Spinal cord (tissue), 10 donors: ENCODE measurements around the gene MSLN. TPM values are rescaled to one million over a fixed set of nuclear protein-coding genes. Genes with fewer than 3 reads are reported as not detected.
A peak's percentile ranks its signal among the peaks of the same experiment; 100 is the strongest.

ENCODE experiments used
- DNase-seq, 6 donors: peaks; one replicate each; pipeline versions ENCODE4 v3.0.0 to v3.0.0-alpha.2; 2013 to 2015; ENCODE audit warnings: low spot score in 6 of 6, low read depth in 4 of 6
- H3K27ac ChIP-seq: one replicate; pipeline ENCODE4 v1.5.1; 2013; ENCODE audit warnings: low read depth, low read length, control low read depth
- H3K27me3 ChIP-seq: one replicate; pipeline ENCODE4 v1.6.1; 2013; ENCODE audit warnings: low read length; ENCODE audit not compliant: control insufficient read depth, insufficient read depth
- H3K36me3 ChIP-seq: one replicate; pipeline ENCODE4 v1.6.1; 2013; ENCODE audit warnings: low read length; ENCODE audit not compliant: control insufficient read depth, insufficient read depth
- H3K4me1 ChIP-seq: one replicate; pipeline ENCODE4 v1.6.1; 2013; ENCODE audit warnings: low read length; ENCODE audit not compliant: control insufficient read depth, insufficient read depth
- H3K4me3 ChIP-seq: one replicate; pipeline ENCODE4 v1.5.1; 2013; ENCODE audit warnings: low read depth, low read length, control low read depth
- H3K9me3 ChIP-seq: one replicate; pipeline ENCODE4 v1.6.1; 2013; ENCODE audit warnings: low read length; ENCODE audit not compliant: control insufficient read depth, insufficient read depth
- WGBS: methylation state at CpG from one replicate; pipeline ENCODE4 v1.1.5; 2013; ENCODE audit warnings: missing lambda C conversion rate; ENCODE audit not compliant: insufficient coverage; 5-methylcytosine and 5-hydroxymethylcytosine counted together
- polyA plus RNA-seq, 2 donors: library from polyadenylated mRNA; unstranded; fragments of 120-200 nt; gene quantifications; one replicate each; pipeline ENCODE4 v1.2.1, GENCODE V29; 2013; ENCODE audit not compliant: insufficient read length in 2 of 2
- small RNA-seq: library from RNA; depleted of rRNA; stranded (forward); fragments of <200 nt; gene quantifications from one replicate; pipeline ENCODE3, GENCODE V24; 2014; ENCODE audit warnings: low replicate concordance
- total RNA-seq, 2 donors: library from RNA; depleted of rRNA in 1 of 2; stranded (reverse); fragments of 120-200 nt in 1 of 2; fragments of >200 nt in 1 of 2; gene quantifications; one replicate each; pipeline versions ENCODE4 v1.2.3 to v1.2.4, GENCODE V29; 2013 to 2014
- donor health status: healthy.

MSLN gene
- total and polyA plus RNA-seq, 4 donors: 0.24 to 0.83 (median 0.48) TPM

- peaks cover 6% of the 10 kb centered on the region for H3K27me3 ChIP-seq
- H3K27ac ChIP-seq: no peak overlapping the region
- peak in 4 of 6 donors; percentile 45 to 80 (median 61) for DNase-seq
- WGBS: 10% methylated on average over 67 of the region's 67 CpGs
- no peak overlapping the region for H3K4me3 ChIP-seq
- H3K36me3 ChIP-seq: peaks cover 9% of the 10 kb centered on the region
- peaks cover 2% of the 10 kb centered on the region for H3K9me3 ChIP-seq
- H3K4me1 ChIP-seq: peaks cover 36% of the 10 kb centered on the region
Measured at GRCh38 chr16:813204-813915, 52.8 kb downstream of the MSLN start.

GRCh38 chr16:813916-814412 is 53.4 kb downstream of the MSLN start:
- H3K4me1 ChIP-seq: peaks cover 30% of the 10 kb centered on the region
- H3K27ac ChIP-seq: no peak overlapping the region
- H3K9me3 ChIP-seq: peaks cover 2% of the 10 kb centered on the region
- no peak overlapping the region for H3K4me3 ChIP-seq
- peaks cover 6% of the 10 kb centered on the region for H3K27me3 ChIP-seq
- no peak for DNase-seq
- whole genome bisulfite sequencing: 66% methylated on average over 20 of the region's 22 CpGs
- H3K36me3 ChIP-seq: peaks cover 9% of the 10 kb centered on the region

- WGBS: 76% methylated on average over 7 of the region's 9 CpGs
- H3K36me3 ChIP-seq: peaks cover 9% of the 10 kb centered on the region
- peaks cover 2% of the 10 kb centered on the region for H3K9me3 ChIP-seq
- H3K27ac ChIP-seq: no peak overlapping the region
- H3K27me3 ChIP-seq: peaks cover 6% of the 10 kb centered on the region
- DNase-seq: no peak
- H3K4me3 ChIP-seq: no peak overlapping the region
- H3K4me1 ChIP-seq: peaks cover 27% of the 10 kb centered on the region
Measured at GRCh38 chr16:814974-815373, 54.4 kb downstream of the MSLN start.

GRCh38 chr16:815861-816260 is 55.3 kb downstream of the MSLN start:
- Histone ChIP-seq H3K4me1 (peaks cover 27% of the 10 kb centered on the region), H3K36me3 (peaks cover 4% of the 10 kb centered on the region), H3K27me3 (peaks cover 6% of the 10 kb centered on the region), H3K9me3 (peaks cover 2% of the 10 kb centered on the region), H3K4me3 (no peak overlapping the region), H3K27ac (no peak overlapping the region)
- no peak for DNase-seq
- 97% methylated on average over 13 of the region's 15 CpGs for WGBS

- peaks cover 9% of the 10 kb centered on the region for H3K27me3 ChIP-seq
- no peak overlapping the region for H3K4me3 ChIP-seq
- peaks cover 1% of the 10 kb centered on the region for H3K9me3 ChIP-seq
- H3K4me1 ChIP-seq: peaks cover 27% of the 10 kb centered on the region
- no peak overlapping the region for H3K27ac ChIP-seq
- no peaks in the 10 kb centered on the region for H3K36me3 ChIP-seq
- WGBS: 43% methylated on average over 65 of the region's 71 CpGs
- DNase-seq: peak in 1 of 6 donors; percentile 24
Measured at GRCh38 chr16:817001-817906, 56.7 kb downstream of the MSLN start.

GRCh38 chr16:818132-818531 is 57.6 kb downstream of the MSLN start:
- no peaks in the 10 kb centered on the region for H3K36me3 ChIP-seq
- DNase-seq: no peak
- peaks cover 23% of the 10 kb centered on the region for H3K4me1 ChIP-seq
- no peak overlapping the region for H3K27ac ChIP-seq
- H3K9me3 ChIP-seq: no peaks in the 10 kb centered on the region
- no peak overlapping the region for H3K4me3 ChIP-seq
- 90% methylated on average over 6 of the region's 8 CpGs for WGBS
- H3K27me3 ChIP-seq: peaks cover 6% of the 10 kb centered on the region

Small RNA genes lying within 50 kb of the gene (small RNA-seq; reads per million reads assigned to genes)
- not detected for gene MIR662

Other genes with a start within 250 kb of the MSLN start
- gene CAPN15, start 233.0 kb upstream of the MSLN start, total RNA-seq: 10 to 100 TPM in 1 of 2 donors, 1 to 10 TPM in 1; 9.6 to 19.5 TPM
- gene CAPN15, start 233.0 kb upstream of the MSLN start, polyA plus RNA-seq: 10 to 100 TPM; 36.4 to 43.2 TPM
- under 1 TPM in 1 of 2 donors, not detected in 1; 0.06 TPM for gene PRR35, start 200.3 kb upstream of the MSLN start, total RNA-seq
- under 1 TPM in 1 of 2 donors, not detected in 1; 0.14 TPM for gene PRR35, start 200.3 kb upstream of the MSLN start, polyA plus RNA-seq
- 1 to 10 TPM in 1 of 2 donors, under 1 TPM in 1; 0.89 to 3.5 TPM for gene NHLRC4, start 193.7 kb upstream of the MSLN start, total RNA-seq
- gene NHLRC4, start 193.7 kb upstream of the MSLN start, polyA plus RNA-seq: 1 to 10 TPM in 1 of 2 donors, under 1 TPM in 1; 0.73 to 1.2 TPM
- 10 to 100 TPM; 19.1 to 38.1 TPM for gene PIGQ, start 190.8 kb upstream of the MSLN start, total RNA-seq
- gene PIGQ, start 190.8 kb upstream of the MSLN start, polyA plus RNA-seq: 10 to 100 TPM; 69.4 to 85.7 TPM
- 10 to 100 TPM; 12.4 to 21.7 TPM for gene RAB40C, start 170.7 kb upstream of the MSLN start, total RNA-seq
- 10 to 100 TPM; 38.4 to 45.7 TPM for gene RAB40C, start 170.7 kb upstream of the MSLN start, polyA plus RNA-seq
- gene WFIKKN1, start 129.7 kb upstream of the MSLN start, total RNA-seq: under 1 TPM; 0.30 to 0.44 TPM
- 1 to 10 TPM; 1.1 to 1.4 TPM for gene WFIKKN1, start 129.7 kb upstream of the MSLN start, polyA plus RNA-seq
- gene METTL26, start 124.4 kb upstream of the MSLN start, total RNA-seq: 10 to 100 TPM; 26.8 to 73.3 TPM
- gene METTL26, start 124.4 kb upstream of the MSLN start, polyA plus RNA-seq: 100 to 1,000 TPM; 119 to 124 TPM
- 10 to 100 TPM in 1 of 2 donors, 1 to 10 TPM in 1; 9.1 to 28.1 TPM for gene MCRIP2, start 118.9 kb upstream of the MSLN start, total RNA-seq
- 10 to 100 TPM; 34.8 to 38.7 TPM for gene MCRIP2, start 118.9 kb upstream of the MSLN start, polyA plus RNA-seq
- gene WDR90, start 111.4 kb upstream of the MSLN start, total RNA-seq: 10 to 100 TPM in 1 of 2 donors, 1 to 10 TPM in 1; 8.3 to 31.9 TPM
- 10 to 100 TPM; 46.6 to 63.1 TPM for gene WDR90, start 111.4 kb upstream of the MSLN start, polyA plus RNA-seq
- 10 to 100 TPM; 20.7 to 41.1 TPM for gene RHOT2, start 92.6 kb upstream of the MSLN start, total RNA-seq
- gene RHOT2, start 92.6 kb upstream of the MSLN start, polyA plus RNA-seq: 100 to 1,000 TPM; 102 to 115 TPM
- gene RHBDL1, start 85.1 kb upstream of the MSLN start, total RNA-seq: 1 to 10 TPM; 4.1 to 7.2 TPM
- gene RHBDL1, start 85.1 kb upstream of the MSLN start, polyA plus RNA-seq: 10 to 100 TPM; 15.5 to 19.1 TPM
- 100 to 1,000 TPM in 1 of 2 donors, 10 to 100 TPM in 1; 59.6 to 110 TPM for gene STUB1, start 80.3 kb upstream of the MSLN start, total RNA-seq
- gene STUB1, start 80.3 kb upstream of the MSLN start, polyA plus RNA-seq: 100 to 1,000 TPM; 170 to 177 TPM
- gene JMJD8, start 76.4 kb upstream of the MSLN start, total RNA-seq: 10 to 100 TPM; 24.3 to 42.1 TPM
- 10 to 100 TPM; 63.3 to 71.9 TPM for gene JMJD8, start 76.4 kb upstream of the MSLN start, polyA plus RNA-seq
- gene WDR24, start 70.3 kb upstream of the MSLN start, total RNA-seq: 1 to 10 TPM; 3.1 to 3.5 TPM
- 10 to 100 TPM; 14.6 to 19.5 TPM for gene WDR24, start 70.3 kb upstream of the MSLN start, polyA plus RNA-seq
- gene FBXL16, start 54.9 kb upstream of the MSLN start, total RNA-seq: 10 to 100 TPM in 1 of 2 donors, 1 to 10 TPM in 1; 7.4 to 12.4 TPM
- 10 to 100 TPM; 74.4 to 76.0 TPM for gene FBXL16, start 54.9 kb upstream of the MSLN start, polyA plus RNA-seq
- 100 to 1,000 TPM in 1 of 2 donors, 10 to 100 TPM in 1; 75.5 to 238 TPM for gene METRN, start 45.6 kb upstream of the MSLN start, total RNA-seq
- gene METRN, start 45.6 kb upstream of the MSLN start, polyA plus RNA-seq: 100 to 1,000 TPM; 399 to 402 TPM
- gene ANTKMT, start 39.6 kb upstream of the MSLN start, total RNA-seq: 10 to 100 TPM; 11.7 to 42.0 TPM
- 10 to 100 TPM; 59.4 to 62.8 TPM for gene ANTKMT, start 39.6 kb upstream of the MSLN start, polyA plus RNA-seq
- gene CCDC78, start 34.3 kb upstream of the MSLN start, total RNA-seq: 1 to 10 TPM in 1 of 2 donors, under 1 TPM in 1; 0.59 to 7.5 TPM
- gene CCDC78, start 34.3 kb upstream of the MSLN start, polyA plus RNA-seq: 10 to 100 TPM; 13.1 to 16.0 TPM
- 10 to 100 TPM in 1 of 2 donors, 1 to 10 TPM in 1; 7.4 to 15.0 TPM for gene HAGHL, start 33.6 kb upstream of the MSLN start, total RNA-seq
- gene HAGHL, start 33.6 kb upstream of the MSLN start, polyA plus RNA-seq: 10 to 100 TPM; 48.6 to 51.1 TPM
- gene CIAO3, start 19.7 kb upstream of the MSLN start, total RNA-seq: 10 to 100 TPM; 29.9 to 47.9 TPM
- 10 to 100 TPM; 35.1 to 41.5 TPM for gene CIAO3, start 19.7 kb upstream of the MSLN start, polyA plus RNA-seq
- gene RPUSD1, start 27.6 kb downstream of the MSLN start, total RNA-seq: 10 to 100 TPM in 1 of 2 donors, 1 to 10 TPM in 1; 9.3 to 14.2 TPM
- 10 to 100 TPM; 23.0 to 23.9 TPM for gene RPUSD1, start 27.6 kb downstream of the MSLN start, polyA plus RNA-seq
- 10 to 100 TPM in 1 of 2 donors, 1 to 10 TPM in 1; 6.1 to 20.1 TPM for gene CHTF18, start 27.9 kb downstream of the MSLN start, total RNA-seq
- 10 to 100 TPM; 26.6 to 37.1 TPM for gene CHTF18, start 27.9 kb downstream of the MSLN start, polyA plus RNA-seq
- under 1 TPM in 1 of 2 donors, not detected in 1; 0.30 TPM for gene GNG13, start 40.0 kb downstream of the MSLN start, total RNA-seq
- gene GNG13, start 40.0 kb downstream of the MSLN start, polyA plus RNA-seq: 1 to 10 TPM; 1.0 to 1.4 TPM
- gene LMF1, start 210.2 kb downstream of the MSLN start, total RNA-seq: 10 to 100 TPM; 15.1 to 18.1 TPM
- 10 to 100 TPM; 28.0 to 37.5 TPM for gene LMF1, start 210.2 kb downstream of the MSLN start, polyA plus RNA-seq
- 10 to 100 TPM; 61.3 to 64.0 TPM for gene SOX8, start 221.0 kb downstream of the MSLN start, total RNA-seq
- gene SOX8, start 221.0 kb downstream of the MSLN start, polyA plus RNA-seq: 100 to 1,000 TPM; 166 to 200 TPM